ENCODE data around the gene CALCB.

DNA sequence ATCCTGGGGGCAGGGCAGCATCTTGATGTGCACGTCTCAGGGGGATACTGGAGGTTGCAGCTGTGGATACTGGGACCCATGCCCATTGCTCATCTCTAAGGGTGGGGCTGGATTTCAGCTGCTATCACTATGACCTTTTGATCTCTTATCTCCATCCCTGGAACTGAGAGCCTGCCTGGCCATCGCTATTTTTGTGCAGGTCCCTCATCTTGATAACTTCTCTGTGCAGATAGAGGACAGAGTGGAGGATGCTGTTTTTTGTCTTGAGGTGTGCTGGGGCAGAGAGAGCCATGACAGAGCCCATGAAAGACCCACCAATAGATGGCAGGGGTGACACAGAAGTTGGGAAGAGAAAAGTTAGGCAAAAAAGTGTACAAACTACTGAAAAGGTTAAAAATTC, 36.2 kb downstream of the CALCB start:
- TF ChIP-seq, protein P1, sequence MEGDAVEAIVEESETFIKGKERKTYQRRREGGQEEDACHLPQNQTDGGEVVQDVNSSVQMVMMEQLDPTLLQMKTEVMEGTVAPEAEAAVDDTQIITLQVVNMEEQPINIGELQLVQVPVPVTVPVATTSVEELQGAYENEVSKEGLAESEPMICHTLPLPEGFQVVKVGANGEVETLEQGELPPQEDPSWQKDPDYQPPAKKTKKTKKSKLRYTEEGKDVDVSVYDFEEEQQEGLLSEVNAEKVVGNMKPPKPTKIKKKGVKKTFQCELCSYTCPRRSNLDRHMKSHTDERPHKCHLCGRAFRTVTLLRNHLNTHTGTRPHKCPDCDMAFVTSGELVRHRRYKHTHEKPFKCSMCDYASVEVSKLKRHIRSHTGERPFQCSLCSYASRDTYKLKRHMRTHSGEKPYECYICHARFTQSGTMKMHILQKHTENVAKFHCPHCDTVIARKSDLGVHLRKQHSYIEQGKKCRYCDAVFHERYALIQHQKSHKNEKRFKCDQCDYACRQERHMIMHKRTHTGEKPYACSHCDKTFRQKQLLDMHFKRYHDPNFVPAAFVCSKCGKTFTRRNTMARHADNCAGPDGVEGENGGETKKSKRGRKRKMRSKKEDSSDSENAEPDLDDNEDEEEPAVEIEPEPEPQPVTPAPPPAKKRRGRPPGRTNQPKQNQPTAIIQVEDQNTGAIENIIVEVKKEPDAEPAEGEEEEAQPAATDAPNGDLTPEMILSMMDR (IDR thresholded peaks at IDR 0.05) = no peak
- no peak for TF ChIP-seq POLR2A (IDR thresholded peaks at IDR 0.05)
